Measurements from ENCODE around the gene HMCN1.

The HMCN1 gene

DNA sequence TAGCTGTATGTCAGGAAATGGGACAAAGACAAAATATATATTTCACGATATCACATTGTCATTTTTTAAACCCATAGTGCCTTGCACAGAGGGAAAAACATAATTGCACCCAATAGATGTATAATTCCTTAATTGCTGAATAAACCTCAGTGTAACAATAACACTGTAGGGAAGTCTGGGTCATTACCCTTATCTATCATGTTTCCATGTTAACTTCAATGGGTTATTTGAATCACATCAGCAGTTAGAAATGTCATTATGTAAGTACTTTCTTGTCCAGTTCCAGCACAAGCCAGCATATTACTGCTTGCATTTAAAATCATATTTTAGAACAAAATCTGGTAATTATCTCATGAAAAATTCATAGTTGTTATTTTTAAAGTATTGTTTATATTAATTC lies 222.7 kb downstream of the HMCN1 start:
- H3K4me3 ChIP-seq (ENCODE audit: low read length): no peak overlapping the region
- no peak for TF ChIP-seq ZNF274 (IDR thresholded peaks at IDR 0.05; ENCODE audit: low read depth, low read length)

DNA sequence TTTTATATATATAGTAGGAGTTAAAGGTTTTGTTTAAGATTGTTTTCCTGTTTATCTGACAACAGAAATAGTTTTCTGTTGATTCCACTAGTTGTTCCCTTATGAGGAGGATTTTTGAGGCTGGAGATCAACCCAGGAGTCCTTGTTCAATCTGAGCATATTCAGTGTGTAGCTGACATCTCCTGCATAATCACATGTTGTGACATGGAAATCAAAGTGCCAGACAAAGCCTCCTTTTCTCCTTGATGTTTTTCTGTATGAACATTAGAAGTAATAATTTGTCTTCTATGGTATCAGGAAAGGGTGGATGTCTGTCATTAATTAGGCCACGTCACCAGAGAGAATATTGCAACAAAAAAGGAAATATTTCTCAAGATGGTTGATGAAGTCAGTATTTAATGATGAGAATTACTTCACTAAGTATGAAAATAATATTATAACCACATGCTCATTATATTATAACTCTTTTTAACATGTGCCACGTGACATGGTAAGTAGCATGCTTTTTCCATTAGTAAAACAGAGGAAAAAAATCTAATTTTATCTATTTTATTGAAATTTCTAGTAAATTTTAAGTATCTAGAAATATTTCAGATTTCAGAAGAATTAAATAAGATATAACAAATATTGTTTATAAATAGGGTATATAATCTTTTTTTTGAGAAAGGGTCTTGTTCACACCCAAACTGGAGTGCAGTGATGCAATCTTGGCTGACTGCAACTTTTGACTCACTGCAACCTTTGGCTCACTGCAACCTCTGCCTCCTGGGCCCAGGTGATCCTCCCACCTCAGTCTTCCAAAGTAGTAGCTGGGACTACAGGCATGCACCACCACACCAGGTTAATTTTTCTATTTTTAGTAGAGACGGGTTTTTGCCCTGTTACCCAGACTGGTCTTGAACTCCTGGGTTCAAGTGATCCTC lies 223.5 kb downstream of the HMCN1 start:
- no peak overlapping the region for H3K4me3 ChIP-seq (ENCODE audit: low read length)

DNA sequence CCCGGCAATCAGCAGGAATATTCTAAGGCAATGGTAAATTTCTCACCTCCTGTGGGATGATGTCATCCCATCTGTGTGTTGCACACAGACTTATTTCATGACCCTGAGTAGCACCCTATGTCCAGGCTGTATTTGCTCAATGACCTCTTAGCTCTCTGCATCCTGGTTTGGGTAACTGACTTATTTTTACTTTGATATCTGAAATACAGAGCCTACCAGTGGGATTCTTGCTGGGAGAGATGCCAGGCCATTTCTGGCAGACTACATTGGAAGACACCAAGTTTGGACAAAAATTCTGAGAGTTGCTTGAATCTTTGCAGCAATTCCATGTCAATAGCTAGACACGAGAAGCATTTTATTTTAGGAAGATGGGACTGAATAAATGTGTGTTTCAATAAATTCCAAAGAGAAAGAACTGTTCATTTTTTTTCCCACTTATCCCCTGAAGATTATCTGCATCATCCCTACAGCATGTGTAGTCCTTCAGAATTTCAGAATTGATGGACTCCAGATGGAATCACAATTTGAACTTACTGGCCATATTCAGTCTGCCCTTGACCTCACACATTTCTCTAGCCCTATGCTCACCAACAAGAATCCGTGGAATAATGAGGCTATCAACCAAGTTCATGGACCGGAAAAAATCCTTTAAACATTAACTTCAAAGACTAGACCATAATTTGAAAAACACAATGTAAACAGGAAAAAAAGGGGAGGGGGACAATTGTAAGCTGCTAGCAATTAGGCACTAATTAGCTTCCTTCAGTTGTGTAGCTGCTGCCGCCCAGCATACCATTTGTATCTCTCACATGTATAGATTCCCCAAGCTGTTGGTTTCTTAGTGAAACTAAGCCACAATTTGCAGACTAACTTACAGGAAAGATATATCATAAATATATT lies 226.5 kb downstream of the HMCN1 start:
- H3K4me3 ChIP-seq (ENCODE audit: low read length): no peak overlapping the region
- TF ChIP-seq ZNF274 (IDR thresholded peaks at IDR 0.05; ENCODE audit: low read depth, low read length): no peak

More for the DNA sequence above, 223.5 kb downstream of the HMCN1 start:
- no peak for TF ChIP-seq ZNF274 (IDR thresholded peaks at IDR 0.05; ENCODE audit: low read depth, low read length)

DNA sequence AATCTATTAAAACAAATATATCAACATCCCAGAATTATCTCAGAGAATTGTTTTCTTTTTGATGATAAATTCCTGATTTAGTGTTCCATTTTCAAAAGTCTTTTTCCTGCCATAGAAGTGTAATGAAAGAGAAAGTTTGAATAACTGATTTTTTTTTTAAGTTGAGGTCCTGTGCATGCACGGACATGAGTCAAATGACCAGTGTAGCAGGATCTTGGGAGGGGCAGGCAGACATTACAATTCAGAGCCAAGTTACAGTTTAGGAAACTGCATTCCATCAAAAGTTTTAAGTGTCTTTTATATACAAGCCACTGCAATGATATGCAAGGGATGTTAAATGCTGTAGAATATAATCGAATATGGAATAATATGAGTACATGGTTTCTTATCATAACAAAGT lies 227.5 kb downstream of the HMCN1 start:
- no peak for TF ChIP-seq ZNF274 (IDR thresholded peaks at IDR 0.05; ENCODE audit: low read depth, low read length)
- no peak overlapping the region for H3K4me3 ChIP-seq (ENCODE audit: low read length)

DNA sequence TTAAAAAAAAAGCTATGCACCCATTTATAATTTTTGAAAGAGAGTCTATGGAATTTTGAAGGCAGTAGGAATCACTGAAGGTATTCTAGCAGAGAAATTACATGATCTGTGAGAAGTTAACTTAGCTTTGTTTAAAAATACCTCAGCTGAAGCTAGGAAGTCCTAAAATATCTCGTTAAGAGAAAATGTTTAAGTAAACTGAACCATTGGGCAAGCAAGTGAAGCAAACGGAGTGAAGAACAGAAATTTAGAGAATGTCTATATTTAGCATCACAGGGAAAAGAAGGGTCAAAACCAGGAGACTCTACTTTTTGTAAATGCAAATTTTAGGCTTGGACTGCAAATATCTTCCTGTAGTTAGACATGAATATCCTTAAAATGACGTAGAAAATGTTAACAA lies 230.8 kb downstream of the HMCN1 start:
- H3K4me3 ChIP-seq (ENCODE audit: low read length): no peak overlapping the region
- TF ChIP-seq ZNF274 (IDR thresholded peaks at IDR 0.05; ENCODE audit: low read depth, low read length): no peak

DNA sequence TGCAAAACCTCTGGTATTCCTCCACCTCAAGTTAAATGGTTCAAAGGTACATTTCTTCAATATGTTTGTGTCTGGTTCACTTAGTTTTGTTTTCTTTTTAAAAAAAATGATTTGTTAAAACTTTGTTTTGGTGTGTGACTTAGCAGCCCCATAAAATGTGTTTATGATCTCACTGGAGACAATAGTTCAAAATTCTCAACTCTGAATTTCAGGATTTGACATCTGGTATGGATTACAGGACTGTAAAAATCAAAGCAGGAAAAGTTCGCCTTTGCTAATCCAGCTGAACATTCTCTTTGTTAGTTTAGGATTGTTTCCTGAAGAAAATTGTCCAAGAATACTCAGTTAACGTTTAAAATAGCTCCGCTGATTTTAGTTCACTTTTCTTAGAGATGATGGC lies 231.7 kb downstream of the HMCN1 start:
- no peak for TF ChIP-seq ZNF274 (IDR thresholded peaks at IDR 0.05; ENCODE audit: low read depth, low read length)
- no peak overlapping the region for H3K4me3 ChIP-seq (ENCODE audit: low read length)

DNA sequence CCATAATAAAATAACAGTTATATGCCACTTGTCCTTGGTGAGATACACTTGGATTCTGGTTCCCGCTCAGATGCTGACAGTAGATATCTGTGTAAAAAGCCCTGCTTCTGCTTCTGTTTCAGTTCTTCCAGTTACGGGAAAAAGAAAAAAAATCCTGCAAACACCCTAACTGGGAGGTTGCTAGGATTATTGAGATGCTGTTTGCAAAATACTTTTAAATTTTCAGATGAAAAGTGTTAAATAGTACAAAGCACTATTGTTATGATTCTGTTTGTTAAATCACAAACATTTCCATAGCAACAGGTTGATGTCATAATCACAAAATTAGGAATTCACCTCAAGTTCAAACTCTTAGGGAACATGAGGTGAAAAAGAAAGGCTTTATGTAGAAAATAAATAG lies 232.3 kb downstream of the HMCN1 start:
- no peak for TF ChIP-seq ZNF274 (IDR thresholded peaks at IDR 0.05; ENCODE audit: low read depth, low read length)
- H3K4me3 ChIP-seq (ENCODE audit: low read length): no peak overlapping the region

DNA sequence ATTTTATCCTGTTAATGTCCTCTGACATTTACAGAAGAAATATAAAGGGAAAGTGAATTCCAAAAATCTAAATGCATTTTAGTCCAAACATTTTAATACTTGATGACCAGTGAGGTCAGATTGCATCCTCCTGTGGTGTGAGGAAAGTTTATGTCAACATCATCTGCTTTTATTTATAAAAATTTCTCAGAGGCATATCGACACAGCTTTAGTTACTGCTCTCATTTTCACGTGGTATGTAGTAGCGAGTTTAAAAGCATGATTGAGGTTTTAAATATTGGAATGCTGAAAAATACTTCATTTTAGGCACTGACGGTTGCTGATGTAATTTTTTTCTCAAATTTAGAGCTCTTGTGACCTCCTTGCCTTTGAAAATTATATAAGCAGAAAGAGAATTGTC lies 234.8 kb downstream of the HMCN1 start:
- TF ChIP-seq ZNF274 (IDR thresholded peaks at IDR 0.05; ENCODE audit: low read depth, low read length): no peak
- H3K4me3 ChIP-seq (ENCODE audit: low read length): no peak overlapping the region

DNA sequence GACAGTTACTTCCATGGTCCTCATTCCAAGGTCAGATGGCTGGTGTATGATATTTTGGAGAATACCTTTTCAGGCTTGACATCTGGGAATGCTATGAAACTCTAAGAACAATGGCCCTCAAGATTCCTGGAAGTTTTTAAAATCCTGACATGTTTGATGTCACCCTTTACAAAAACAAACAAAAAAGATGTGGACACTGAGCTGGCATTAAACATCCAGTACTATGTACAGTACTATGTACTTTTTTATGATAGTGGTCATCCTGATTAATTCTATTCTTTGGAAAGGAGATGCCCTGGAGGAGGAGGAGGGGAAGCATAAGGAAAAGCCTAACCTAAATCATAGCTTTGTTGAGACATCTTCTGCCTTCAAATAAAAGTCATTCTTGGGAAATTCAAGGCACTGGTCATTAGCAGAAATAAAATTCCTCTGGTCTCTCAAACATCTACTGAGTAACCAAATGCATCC lies 235.4 kb downstream of the HMCN1 start:
- no peak for TF ChIP-seq ZNF274 (IDR thresholded peaks at IDR 0.05; ENCODE audit: low read depth, low read length)
- no peak overlapping the region for H3K4me3 ChIP-seq (ENCODE audit: low read length)

DNA sequence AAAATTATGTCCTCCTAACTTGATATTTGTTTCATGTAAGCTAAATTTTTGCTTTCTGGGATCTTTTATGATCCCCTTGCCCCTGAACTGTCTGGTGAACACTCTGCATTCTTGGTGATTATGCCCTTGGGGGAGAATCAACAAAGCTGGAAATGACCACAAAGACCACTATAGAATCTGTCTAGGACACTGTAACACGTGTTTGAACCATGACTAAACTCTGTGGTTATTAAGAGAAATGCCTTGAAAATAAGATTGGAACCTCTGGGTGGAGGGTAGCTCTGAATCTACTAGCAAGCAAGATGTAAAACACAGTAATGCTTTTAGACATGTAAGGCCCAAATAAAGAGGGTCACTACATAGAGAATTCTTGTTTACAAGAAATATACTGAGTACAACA lies 237.5 kb downstream of the HMCN1 start:
- no peak overlapping the region for H3K4me3 ChIP-seq (ENCODE audit: low read length)

DNA sequence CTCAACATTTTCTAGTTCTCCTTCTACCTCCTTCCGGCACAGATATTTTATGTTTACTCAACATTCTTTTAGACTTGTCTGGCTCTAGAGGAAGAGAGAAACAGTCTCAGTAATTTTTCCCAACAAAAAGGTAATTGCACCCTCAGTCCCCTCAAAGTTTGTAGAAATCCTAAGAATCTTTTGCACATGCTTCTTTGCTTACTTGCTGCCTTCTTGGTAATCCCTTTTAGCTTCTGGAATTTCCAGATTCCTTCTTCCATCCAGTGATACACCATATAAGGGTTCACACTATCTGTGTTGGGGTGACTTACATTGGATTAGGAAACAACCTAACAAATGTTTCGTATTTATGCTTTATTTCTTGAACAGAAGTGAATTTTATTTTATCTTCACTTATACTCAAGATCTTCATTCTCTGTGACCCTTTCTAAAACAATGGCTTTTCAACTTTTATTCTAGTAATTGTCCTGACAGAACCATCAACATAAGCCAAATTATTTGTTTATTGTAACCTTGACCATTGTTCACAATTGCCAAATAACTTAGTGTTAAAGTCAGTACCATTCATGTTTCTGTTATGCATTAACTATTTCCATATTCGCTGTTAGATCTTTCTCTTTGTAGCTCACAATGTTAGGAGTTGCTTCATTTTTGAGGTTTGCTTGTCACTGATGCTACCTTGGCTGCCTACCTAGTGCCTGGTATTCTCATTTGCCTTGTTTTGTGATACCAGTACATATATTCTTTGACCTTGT lies 238.1 kb downstream of the HMCN1 start:
- no peak for TF ChIP-seq ZNF274 (IDR thresholded peaks at IDR 0.05; ENCODE audit: low read depth, low read length)
- no peak overlapping the region for H3K4me3 ChIP-seq (ENCODE audit: low read length)

More for the DNA sequence above, 237.5 kb downstream of the HMCN1 start:
- no peak for TF ChIP-seq ZNF274 (IDR thresholded peaks at IDR 0.05; ENCODE audit: low read depth, low read length)

DNA sequence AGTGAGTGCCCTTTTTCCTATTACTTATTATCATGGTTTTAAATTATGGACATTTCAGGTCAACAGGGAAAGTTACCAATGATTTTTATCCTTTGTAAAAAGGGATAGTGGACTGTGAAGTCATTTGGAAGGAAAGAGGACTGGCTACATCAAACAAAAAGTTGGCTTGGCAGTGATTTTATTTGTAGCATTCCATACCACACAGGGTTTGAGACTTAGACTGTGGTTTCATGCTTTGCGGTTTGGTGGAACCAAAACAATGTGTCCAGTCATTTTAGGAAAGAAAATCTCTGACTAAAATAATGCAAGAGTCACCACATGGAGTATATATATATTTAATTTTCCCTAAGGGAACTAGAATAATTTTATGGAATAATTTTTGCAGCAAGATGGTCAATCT lies 239.5 kb downstream of the HMCN1 start:
- no peak overlapping the region for H3K4me3 ChIP-seq (ENCODE audit: low read length)

DNA sequence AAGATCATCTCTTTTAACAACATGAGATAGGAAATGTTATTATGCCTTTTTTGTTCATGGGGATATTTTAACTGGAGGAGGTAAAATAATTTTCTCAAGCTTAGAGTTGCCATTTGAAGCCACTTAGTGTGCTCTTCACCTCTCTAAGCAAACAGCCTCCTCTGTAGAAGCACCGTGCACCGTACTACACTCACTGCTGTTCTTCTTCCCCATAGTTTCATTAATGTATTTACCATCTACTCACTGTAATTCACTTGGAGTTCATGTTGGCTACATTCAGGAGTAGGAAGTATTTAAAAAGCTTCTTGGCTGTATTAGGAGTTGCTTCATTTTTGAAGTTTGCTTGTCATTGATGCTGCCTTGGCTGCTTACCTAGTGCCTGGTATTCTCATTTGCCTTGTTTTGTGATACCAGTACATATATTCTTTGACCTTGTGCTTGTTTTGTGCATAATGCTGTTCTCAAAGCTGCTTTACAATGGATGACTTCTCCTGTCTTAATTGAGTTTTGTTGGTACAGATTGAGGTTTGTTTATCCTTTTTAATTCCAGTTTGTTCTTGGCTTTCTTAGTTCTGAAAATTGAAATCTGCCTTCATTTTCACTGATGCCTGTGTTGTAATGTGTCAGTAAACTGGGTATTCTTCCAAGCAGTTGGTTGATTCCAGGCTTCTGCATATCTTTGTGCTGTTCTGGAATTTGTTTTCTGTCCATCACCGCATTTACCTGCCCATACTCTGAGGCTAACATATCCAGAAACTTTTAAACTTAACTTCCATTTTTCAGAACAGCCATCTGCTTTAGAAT lies 240.4 kb downstream of the HMCN1 start:
- no peak for TF ChIP-seq ZNF274 (IDR thresholded peaks at IDR 0.05; ENCODE audit: low read depth, low read length)
- H3K4me3 ChIP-seq (ENCODE audit: low read length): no peak overlapping the region

More for the DNA sequence above, 239.5 kb downstream of the HMCN1 start:
- no peak for TF ChIP-seq ZNF274 (IDR thresholded peaks at IDR 0.05; ENCODE audit: low read depth, low read length)
